Keratinocyte (primary cell): Measurements from ENCODE around the gene LMAN1. TPM values are rescaled to one million over a fixed set of nuclear protein-coding genes. Genes with fewer than 3 reads are reported as not detected.

Experiments used
- DNase-seq: peaks from one replicate; pipeline ENCODE4 v3.0.0-alpha.2; 2011; ENCODE audit warnings: low read depth, missing footprints, low spot score
- FAIRE-seq: peaks from 2 replicates; lab custom pipeline; 2011; peaks lifted over from hg19 to GRCh38; lab: Jason Lieb, UNC
- H2AFZ ChIP-seq: 2 replicates; pipeline ENCODE4 v1.6.0; 2012; ENCODE audit warnings: low read length, control low read depth, inconsistent platforms; ENCODE audit not compliant: control insufficient read depth
- H3K27ac ChIP-seq: 2 replicates; pipeline ENCODE4 v1.5.1; 2011; ENCODE audit warnings: low read length; ENCODE audit not compliant: control insufficient read depth, insufficient read depth
- H3K27me3 ChIP-seq: 3 replicates; pipeline ENCODE4 v1.6.0; 2011; ENCODE audit warnings: low read length; ENCODE audit not compliant: control insufficient read depth, insufficient read depth; ENCODE audit errors: extremely low read depth
- H3K36me3 ChIP-seq, 2 experiments: 2 replicates in 1 of 2; 3 replicates in 1 of 2; pipeline ENCODE4 v1.5.1; 2011; ENCODE audit warnings: low read length in 2 of 2, mild to moderate bottlenecking in 1 of 2; ENCODE audit not compliant: control insufficient read depth in 2 of 2, insufficient read depth in 2 of 2; ENCODE audit errors: extremely low read depth in 1 of 2
- H3K4me1 ChIP-seq: 3 replicates; pipeline ENCODE4 v1.5.1; 2011; ENCODE audit warnings: low read length; ENCODE audit not compliant: control insufficient read depth, insufficient read depth; ENCODE audit errors: extremely low read depth
- H3K4me2 ChIP-seq: 3 replicates; pipeline ENCODE4 v1.6.0; 2011; ENCODE audit warnings: low read depth, low read length; ENCODE audit not compliant: control insufficient read depth, insufficient read depth; ENCODE audit errors: extremely low read depth
- H3K4me3 ChIP-seq, 3 experiments: fragments of 200-600 bp in 1 of 3; sonication (generic) in 1 of 3; 2 replicates in 2 of 3; 3 replicates in 1 of 3; pipeline ENCODE4 v1.5.1; 2011 to 2016; ENCODE audit warnings: low read length in 3 of 3, mild to moderate bottlenecking in 3 of 3, control low read depth in 2 of 3, inconsistent platforms in 1 of 3, low read depth in 1 of 3, mixed read lengths in 1 of 3, mixed run types in 1 of 3, moderate library complexity in 1 of 3; ENCODE audit not compliant: control insufficient read depth in 2 of 3, insufficient read depth in 2 of 3; ENCODE audit errors: extremely low read depth in 1 of 3
- H3K79me2 ChIP-seq: 2 replicates; pipeline ENCODE4 v1.6.0; 2012; ENCODE audit warnings: low read length; ENCODE audit not compliant: control insufficient read depth, insufficient read depth
- H3K9ac ChIP-seq: 3 replicates; pipeline ENCODE4 v1.6.0; 2011; ENCODE audit warnings: low read length; ENCODE audit not compliant: control insufficient read depth, insufficient read depth; ENCODE audit errors: extremely low read depth
- H3K9me1 ChIP-seq: 3 replicates; pipeline ENCODE4 v1.6.0; 2011; ENCODE audit warnings: low read length; ENCODE audit not compliant: control insufficient read depth, insufficient read depth; ENCODE audit errors: extremely low read depth
- H3K9me3 ChIP-seq: 2 replicates; pipeline ENCODE4 v1.5.1; 2012; ENCODE audit warnings: low read depth, low read length; ENCODE audit not compliant: control insufficient read depth
- H4K20me1 ChIP-seq: 3 replicates; pipeline ENCODE4 v1.6.0; 2011; ENCODE audit warnings: low read length; ENCODE audit not compliant: control insufficient read depth, insufficient read depth; ENCODE audit errors: extremely low read depth
- EZH2 ChIP-seq: IDR thresholded peaks from one replicate; pipeline ENCODE4 v1.6.1; 2012; ENCODE audit warnings: inconsistent platforms, mild to moderate bottlenecking, low read length, moderate library complexity
- dilution Hi-C: fragments of 300-500 bp; cut with MboI; formaldehyde crosslinking; loops from one replicate; pipeline ENCODE4 v1.7.0; 2020; ENCODE audit warnings: low sequenced_read_pairs; ENCODE audit not compliant: extremely low pct_ligation_motif_present
- polyA plus RNA-seq, 5 experiments: library from polyadenylated mRNA; depleted of rRNA in 3 of 5; stranded (reverse) in 3 of 5; stranded (forward) in 1 of 5; unstranded in 1 of 5; fragments of >200 nt; gene quantifications; 1 replicate in 1 of 5; 2 replicates in 3 of 5; 3 replicates in 1 of 5; pipeline versions ENCODE4 v1.2.1 to v1.2.3, GENCODE V29; 2011 to 2012; ENCODE audit warnings: missing spikeins in 2 of 5, low read depth in 1 of 5, low replicate concordance in 1 of 5
- TF ChIP-seq, protein P1 (sequence below), 3 experiments: IDR thresholded peaks in 1 of 3; conservative IDR thresholded peaks in 1 of 3; optimal IDR thresholded peaks in 1 of 3; 2 replicates in 2 of 3; 3 replicates in 1 of 3; pipeline versions ENCODE3 to v1.5.1; 2011; ENCODE audit warnings: low read length in 3 of 3, mild to moderate bottlenecking in 3 of 3, moderate library complexity in 2 of 3, control low read depth in 1 of 3, inconsistent platforms in 1 of 3; ENCODE audit not compliant: insufficient read depth in 2 of 3; ENCODE audit errors: extremely low read depth in 1 of 3

Gene LMAN1
- polyA plus RNA-seq, 1 donor (not counting 4 experiments of a cell fraction or from before 2014, with no cell fraction given), result 55.6 TPM

GRCh38 chr18:59293317-59293716 lies 65.7 kb downstream of the LMAN1 start:
- H3K79me2 ChIP-seq, result no peaks in the 10 kb centered on the region
- no peaks in the 10 kb centered on the region for H3K36me3 ChIP-seq
- no peak overlapping the region for H3K4me3 ChIP-seq
- H3K4me1 ChIP-seq, result no peaks in the 10 kb centered on the region
- dilution Hi-C loops, result no loop called here
- no peak overlapping the region for H3K9ac ChIP-seq
- H3K9me1 ChIP-seq, result no peaks in the 10 kb centered on the region
- H4K20me1 ChIP-seq, result no peaks in the 10 kb centered on the region
- H3K27ac ChIP-seq, result no peak overlapping the region
- no peak overlapping the region for H3K4me2 ChIP-seq
- DNase-seq, result no peak
- H3K27me3 ChIP-seq, result peaks cover 19% of the 10 kb centered on the region
- FAIRE-seq, result no peak
- H3K9me3 ChIP-seq, result no peaks in the 10 kb centered on the region
- no peak for TF ChIP-seq EZH2
- TF ChIP-seq, protein P1, sequence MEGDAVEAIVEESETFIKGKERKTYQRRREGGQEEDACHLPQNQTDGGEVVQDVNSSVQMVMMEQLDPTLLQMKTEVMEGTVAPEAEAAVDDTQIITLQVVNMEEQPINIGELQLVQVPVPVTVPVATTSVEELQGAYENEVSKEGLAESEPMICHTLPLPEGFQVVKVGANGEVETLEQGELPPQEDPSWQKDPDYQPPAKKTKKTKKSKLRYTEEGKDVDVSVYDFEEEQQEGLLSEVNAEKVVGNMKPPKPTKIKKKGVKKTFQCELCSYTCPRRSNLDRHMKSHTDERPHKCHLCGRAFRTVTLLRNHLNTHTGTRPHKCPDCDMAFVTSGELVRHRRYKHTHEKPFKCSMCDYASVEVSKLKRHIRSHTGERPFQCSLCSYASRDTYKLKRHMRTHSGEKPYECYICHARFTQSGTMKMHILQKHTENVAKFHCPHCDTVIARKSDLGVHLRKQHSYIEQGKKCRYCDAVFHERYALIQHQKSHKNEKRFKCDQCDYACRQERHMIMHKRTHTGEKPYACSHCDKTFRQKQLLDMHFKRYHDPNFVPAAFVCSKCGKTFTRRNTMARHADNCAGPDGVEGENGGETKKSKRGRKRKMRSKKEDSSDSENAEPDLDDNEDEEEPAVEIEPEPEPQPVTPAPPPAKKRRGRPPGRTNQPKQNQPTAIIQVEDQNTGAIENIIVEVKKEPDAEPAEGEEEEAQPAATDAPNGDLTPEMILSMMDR (optimal IDR thresholded peaks at IDR 0.05 in 1 of 3, IDR thresholded peaks at IDR 0.05 in 1 of 3, conservative IDR thresholded peaks at IDR 0.05 in 1 of 3; ENCODE audit: extremely low read depth in 1 of 3, insufficient read depth in 2 of 3, low read length in 3 of 3), result no peak
- H2AFZ ChIP-seq, result no peak overlapping the region

- H3K4me2 ChIP-seq, result no peak overlapping the region
- dilution Hi-C loops, result no loop called here
- no peaks in the 10 kb centered on the region for H3K4me1 ChIP-seq
- FAIRE-seq (no peak), DNase-seq (no peak)
- TF ChIP-seq, protein P1 (optimal IDR thresholded peaks at IDR 0.05 in 1 of 3, IDR thresholded peaks at IDR 0.05 in 1 of 3, conservative IDR thresholded peaks at IDR 0.05 in 1 of 3; ENCODE audit: extremely low read depth in 1 of 3, insufficient read depth in 2 of 3, low read length in 3 of 3), result no peak
- no peak for TF ChIP-seq EZH2
- peaks cover 39% of the 10 kb centered on the region for H3K27me3 ChIP-seq
- no peak overlapping the region for H2AFZ ChIP-seq
- no peaks in the 10 kb centered on the region for H3K36me3 ChIP-seq
- H3K9me3 ChIP-seq, result no peaks in the 10 kb centered on the region
- no peaks in the 10 kb centered on the region for H4K20me1 ChIP-seq
- no peaks in the 10 kb centered on the region for H3K79me2 ChIP-seq
- no peak overlapping the region for H3K9ac ChIP-seq
- no peak overlapping the region for H3K4me3 ChIP-seq
- H3K27ac ChIP-seq, result no peak overlapping the region
- no peaks in the 10 kb centered on the region for H3K9me1 ChIP-seq
Observed at GRCh38 chr18:59286341-59286740, 72.7 kb downstream of the LMAN1 start.
